RPMI8226 (cell line): ENCODE data around the gene CD84.
"Not testable (repeated sequence)": the region's sequence is repeated elsewhere in the genome, so short reads cannot be mapped to it uniquely, and the experiment has no call there.

ENCODE experiments used
- DNase-seq: peaks from one replicate; pipeline ENCODE4 v3.0.0-alpha.2; 2015

The CD84 gene

GRCh38 chr1:160567858-160568682 is 11.2 kb downstream of the CD84 start:
- no peak for DNase-seq

GRCh38 chr1:160567341-160567740 is 12.0 kb downstream of the CD84 start:
- DNase-seq, result no peak

DNA sequence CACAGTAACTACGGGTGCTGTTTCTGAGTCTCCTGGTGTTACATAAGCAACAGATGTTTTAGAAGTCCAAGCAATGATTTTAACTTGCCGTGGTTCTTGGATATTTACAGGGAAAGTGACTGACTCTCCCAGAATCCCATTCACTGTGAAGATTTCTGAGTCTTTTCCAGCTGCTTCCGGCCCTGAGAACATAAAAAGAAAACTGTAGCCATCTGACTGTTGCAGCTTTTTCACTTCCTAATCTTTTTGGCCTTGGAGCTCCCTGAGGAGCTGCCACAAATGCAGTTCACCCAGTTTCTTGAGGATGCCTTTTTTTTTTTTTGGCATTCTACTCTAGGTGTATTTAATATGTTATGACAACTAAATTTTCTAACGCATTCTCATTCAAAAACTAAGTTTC is 13.7 kb downstream of the CD84 start:
- no peak for DNase-seq

GRCh38 chr1:160563230-160563629 is 16.1 kb downstream of the CD84 start:
- not testable (repeated sequence) for DNase-seq

DNA sequence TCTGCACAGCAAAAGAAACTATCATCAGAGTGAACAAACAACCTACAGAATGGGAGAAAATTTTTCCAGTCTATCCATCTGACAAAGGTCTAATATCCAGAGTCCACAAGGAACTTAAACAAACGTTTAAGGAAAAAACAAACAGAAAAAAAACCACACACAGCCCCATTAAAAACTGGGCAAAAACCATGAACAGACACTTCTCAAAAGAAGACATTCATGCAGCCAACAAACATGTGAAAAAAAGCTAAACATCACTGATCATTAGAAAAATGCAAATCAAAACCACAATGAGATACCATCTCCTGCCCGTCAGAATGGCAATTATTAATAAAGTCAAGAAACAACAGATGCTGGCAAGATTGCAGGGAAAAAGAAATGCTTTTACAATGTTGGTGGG is 16.6 kb downstream of the CD84 start:
- DNase-seq, result not testable (repeated sequence)

- DNase-seq, result no peak
Observed at GRCh38 chr1:160560806-160561205, 18.5 kb downstream of the CD84 start.

DNA sequence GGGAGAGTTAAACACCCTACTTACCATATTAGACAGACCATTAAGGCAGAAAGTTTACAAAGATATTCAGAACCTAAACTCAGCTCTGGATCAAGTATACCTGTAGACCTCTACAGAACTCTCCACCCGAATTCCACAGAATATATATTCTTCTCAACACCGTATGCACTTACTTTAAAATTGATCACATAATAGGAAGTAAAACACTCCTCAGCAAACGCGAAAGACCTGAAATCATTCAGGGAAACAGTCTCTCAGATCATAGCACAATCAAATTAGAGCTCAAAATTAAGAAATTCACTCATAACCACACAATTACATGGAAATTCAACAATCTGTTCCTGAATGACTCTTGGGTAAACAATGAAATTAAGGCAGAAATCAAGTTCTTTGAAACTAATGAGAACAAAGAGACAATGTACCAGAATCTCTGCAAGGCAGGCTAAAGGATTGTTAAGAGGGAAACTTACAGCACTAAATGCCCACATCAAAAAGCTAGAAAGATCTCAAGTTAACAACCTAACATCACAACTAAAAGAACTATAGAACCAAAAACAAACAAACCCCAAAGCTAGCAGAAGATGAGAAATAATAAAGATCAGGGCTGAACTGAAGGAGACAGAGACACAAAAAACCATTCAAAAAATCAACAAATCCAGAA is 19.1 kb downstream of the CD84 start:
- DNase-seq, result no peak

DNA sequence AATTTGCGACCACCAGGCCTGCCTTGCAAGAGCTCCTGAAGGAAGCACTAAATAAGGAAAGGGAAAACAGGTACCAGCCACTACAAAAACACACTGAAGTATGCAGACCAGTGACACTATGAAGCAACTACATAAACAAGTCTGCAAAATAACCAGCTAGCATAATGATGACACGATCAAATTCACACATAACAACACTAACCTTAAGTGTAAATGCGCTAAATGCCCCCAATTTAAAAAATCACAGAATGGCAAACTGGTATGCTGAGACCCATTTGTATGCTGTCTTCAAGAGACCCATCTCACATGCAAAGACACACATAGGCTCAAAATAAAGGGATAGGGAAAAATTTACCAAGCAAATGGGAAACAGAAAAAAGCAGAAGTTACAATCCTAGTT is 19.9 kb downstream of the CD84 start:
- DNase-seq, result not testable (repeated sequence)

DNA sequence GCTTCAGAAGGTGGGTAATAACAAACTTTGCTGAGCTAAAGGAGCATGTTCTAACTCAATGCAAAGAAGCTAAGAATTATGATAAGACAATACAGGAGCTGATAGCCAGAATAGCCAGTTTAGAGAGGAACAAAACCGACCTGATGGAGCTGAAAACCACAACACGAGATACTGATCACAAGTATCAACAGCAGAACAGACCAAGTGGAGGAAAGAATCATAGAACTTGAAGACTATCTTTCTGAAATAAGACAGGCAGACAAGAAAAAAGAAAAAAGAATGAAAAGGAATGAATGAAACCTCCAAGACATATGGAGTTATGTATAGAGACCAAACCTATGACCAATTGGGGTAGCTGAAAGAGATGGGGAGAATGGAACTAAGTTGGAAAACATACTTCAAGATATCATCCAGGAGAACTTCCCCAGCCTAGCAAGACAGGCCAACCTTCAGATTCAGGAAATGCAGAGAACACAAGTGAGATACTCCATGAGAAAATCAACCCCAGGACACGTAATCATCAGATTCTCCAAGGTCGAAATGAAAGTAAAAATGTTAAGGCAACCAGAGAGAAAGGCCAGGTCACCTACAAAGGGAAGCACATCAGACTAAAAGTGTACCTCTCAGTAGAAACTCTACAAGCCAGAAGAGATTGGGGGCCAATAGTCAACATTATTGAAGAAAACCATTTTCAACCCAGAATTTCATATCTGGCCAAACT is 20.5 kb downstream of the CD84 start:
- no peak for DNase-seq

GRCh38 chr1:160553778-160554177 is 25.5 kb downstream of the CD84 start:
- DNase-seq, result no peak

DNA sequence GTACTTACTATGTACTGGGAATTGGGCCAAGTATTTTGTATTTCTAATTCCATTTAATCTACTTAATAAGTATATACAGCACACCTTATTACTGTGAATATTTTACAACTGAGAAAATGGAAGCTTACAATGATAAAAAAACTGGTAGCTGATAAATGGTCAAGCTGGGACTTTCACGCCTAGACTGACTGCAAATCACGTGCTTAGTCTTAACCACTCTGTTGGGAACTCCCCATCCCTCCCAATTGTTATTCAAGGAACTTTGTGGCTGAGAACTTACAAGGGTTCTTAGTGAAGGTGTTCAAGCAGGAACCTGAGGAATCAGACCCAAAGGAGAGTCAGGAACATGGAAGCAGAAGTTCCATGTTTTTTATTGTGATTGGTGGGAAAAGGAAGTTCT is 26.9 kb downstream of the CD84 start:
- DNase-seq, result no peak

DNA sequence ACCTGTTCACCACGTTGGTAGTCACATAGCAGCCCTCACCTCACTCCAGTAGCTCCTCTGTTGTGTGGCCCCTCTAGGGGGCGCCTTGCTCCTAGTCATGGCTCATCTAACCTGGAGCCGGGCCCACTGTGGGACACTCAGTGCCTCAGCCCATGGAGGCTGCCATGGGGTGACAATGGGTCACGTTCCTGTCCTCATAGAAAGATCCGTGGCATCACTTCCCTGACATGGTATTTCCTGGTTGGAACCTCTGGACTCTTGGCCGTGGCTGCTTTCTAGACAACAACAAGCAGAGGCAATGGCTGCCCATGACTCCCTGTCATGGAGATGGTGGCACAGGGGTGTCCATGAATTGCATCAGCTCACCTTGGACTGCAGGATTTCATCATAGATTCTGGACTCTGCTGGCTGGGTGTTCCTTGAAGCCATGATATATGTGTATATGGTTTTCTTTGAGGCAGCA is 28.7 kb downstream of the CD84 start:
- peak; percentile 8 for DNase-seq

DNA sequence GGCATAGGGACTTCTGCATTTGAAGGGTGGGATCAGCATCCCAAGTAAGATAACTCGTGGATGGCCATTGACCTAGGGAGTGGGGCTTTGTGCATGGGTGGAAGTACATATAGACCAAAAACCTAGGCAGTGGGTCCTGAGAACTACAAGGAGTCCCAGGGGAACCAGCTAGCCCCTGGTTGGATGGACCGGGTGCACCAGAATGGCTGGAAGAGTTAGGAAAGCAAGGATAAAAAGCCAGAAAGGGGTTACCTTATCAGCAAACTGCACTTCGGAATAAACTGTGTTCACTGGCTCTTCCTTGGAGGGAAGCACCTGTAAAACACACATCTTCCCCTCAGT is 29.7 kb downstream of the CD84 start:
- no peak for DNase-seq

GRCh38 chr1:160548960-160549664 is 30.2 kb downstream of the CD84 start:
- no peak for DNase-seq

GRCh38 chr1:160548183-160548582 is 31.1 kb downstream of the CD84 start:
- no peak for DNase-seq

GRCh38 chr1:160547422-160547821 is 31.9 kb downstream of the CD84 start:
- no peak for DNase-seq

- no peak for DNase-seq
Observed at GRCh38 chr1:160546942-160547341, 32.4 kb downstream of the CD84 start.

GRCh38 chr1:160544647-160545046 is 34.6 kb downstream of the CD84 start:
- DNase-seq, result peak; percentile 41

- no peak for DNase-seq
Observed at GRCh38 chr1:160542303-160542945, 36.9 kb downstream of the CD84 start.

GRCh38 chr1:160541622-160542302 is 37.5 kb downstream of the CD84 start:
- DNase-seq, result no peak

- no peak for DNase-seq
Observed at GRCh38 chr1:160540859-160541233, 38.5 kb downstream of the CD84 start.
